GM23338 (cell line): Measurements from ENCODE around the gene PRRT1. TPM values are rescaled to one million over a fixed set of nuclear protein-coding genes. Genes with fewer than 3 reads are reported as not detected.

Source experiments
- ATAC-seq: fragments of 200-7000 bp; cut with Tn5 transposase; 3 replicates; pipeline ENCODE4 v1.9.1; 2020
- DNase-seq: peaks from one replicate; pipeline ENCODE4 v3.0.0-alpha.2; 2015; ENCODE audit warnings: low spot score
- H2AFZ ChIP-seq: fragments of 200-600 bp; sonication (generic); 2 replicates; pipeline ENCODE4 v1.8.0; 2016; ENCODE audit warnings: antibody characterized with exemption, mild to moderate bottlenecking, moderate library complexity
- H3F3A ChIP-seq: fragments of 200-600 bp; sonication (generic); replicated peaks from 2 replicates; pipeline ENCODE4 v1.8.0; 2017; ENCODE audit warnings: antibody characterized with exemption, mixed run types, low read depth
- H3K27ac ChIP-seq: fragments of 200-600 bp; sonication (generic); 2 replicates; pipeline ENCODE4 v1.6.1; 2016; ENCODE audit warnings: low read depth
- H3K27me3 ChIP-seq: fragments of 200-600 bp; sonication (generic); 2 replicates; pipeline ENCODE4 v1.8.0; 2016; ENCODE audit warnings: mild to moderate bottlenecking, mixed run types, moderate library complexity; ENCODE audit not compliant: insufficient read depth
- H3K36me3 ChIP-seq: fragments of 200-600 bp; sonication (generic); 2 replicates; pipeline ENCODE4 v1.8.0; 2016; ENCODE audit warnings: mild to moderate bottlenecking; ENCODE audit not compliant: insufficient read depth
- H3K4me1 ChIP-seq: fragments of 200-600 bp; sonication (generic); 2 replicates; pipeline ENCODE4 v1.8.0; 2016; ENCODE audit warnings: mild to moderate bottlenecking, moderate library complexity; ENCODE audit not compliant: insufficient read depth
- H3K4me2 ChIP-seq: fragments of 200-600 bp; sonication (generic); 2 replicates; pipeline ENCODE4 v1.7.1; 2017; ENCODE audit warnings: mixed run types
- H3K4me3 ChIP-seq: fragments of 200-600 bp; sonication (generic); 2 replicates; pipeline ENCODE4 v1.6.1; 2016; ENCODE audit warnings: mixed run types
- H3K79me2 ChIP-seq: fragments of 200-600 bp; sonication (generic); replicated peaks from 2 replicates; pipeline ENCODE4 v1.8.0; 2017; ENCODE audit warnings: mild to moderate bottlenecking; ENCODE audit not compliant: insufficient read depth
- H3K9me2 ChIP-seq: fragments of 200-600 bp; sonication (generic); 2 replicates; pipeline ENCODE4 v1.8.0; 2017; ENCODE audit not compliant: insufficient read depth
- H4K20me1 ChIP-seq: fragments of 200-600 bp; sonication (generic); replicated peaks from 2 replicates; pipeline ENCODE4 v1.8.0; 2017; ENCODE audit warnings: mild to moderate bottlenecking; ENCODE audit not compliant: insufficient read depth
- H3K27ac Mint-ChIP-seq: 2 replicates; pipeline ENCODE4 v1.8.0; 2020; ENCODE audit warnings: inconsistent platforms, mild to moderate bottlenecking, moderate library complexity, mixed read lengths
- H3K27me3 Mint-ChIP-seq: 3 replicates; pipeline ENCODE4 v1.8.0; 2022; ENCODE audit warnings: low read depth, mild to moderate bottlenecking, moderate library complexity, mixed read lengths, inconsistent platforms; ENCODE audit not compliant: insufficient read depth, poor library complexity
- H3K36me3 Mint-ChIP-seq: 3 replicates; pipeline ENCODE4 v1.8.0; 2021; ENCODE audit warnings: low read depth, mild to moderate bottlenecking, inconsistent platforms, moderate library complexity, mixed read lengths
- H3K4me1 Mint-ChIP-seq: 3 replicates; pipeline ENCODE4 v1.8.0; 2020; ENCODE audit warnings: mild to moderate bottlenecking, inconsistent platforms, mixed read lengths
- H3K4me3 Mint-ChIP-seq: 3 replicates; pipeline ENCODE4 v1.8.0; 2021; ENCODE audit warnings: moderate library complexity, mild to moderate bottlenecking, inconsistent platforms, mixed read lengths
- H3K9me3 Mint-ChIP-seq: 3 replicates; pipeline ENCODE4 v1.8.0; 2020; ENCODE audit warnings: moderate library complexity, mild to moderate bottlenecking, inconsistent platforms, mixed read lengths
- CREB1 ChIP-seq: fragments of 250-450 bp; sonication (Bioruptor Pico); IDR thresholded peaks from 2 replicates; pipeline ENCODE4 v1.5.0; 2020; ENCODE audit warnings: low read depth, mild to moderate bottlenecking, moderate library complexity
- EZH2 ChIP-seq: fragments of 200-600 bp; sonication (generic); IDR thresholded peaks from one replicate; pipeline ENCODE4 v1.8.0; 2017; ENCODE audit warnings: antibody characterized with exemption, mild to moderate bottlenecking, low read depth; ENCODE audit not compliant: unreplicated experiment
- EZH2phosphoT487 ChIP-seq: fragments of 200-600 bp; sonication (generic); IDR thresholded peaks from one replicate; pipeline ENCODE4 v1.8.1; 2018; ENCODE audit warnings: antibody characterized with exemption; ENCODE audit not compliant: unreplicated experiment
- JUNB ChIP-seq: IDR thresholded peaks from one replicate; pipeline ENCODE4 v1.6.1; 2016; ENCODE audit warnings: antibody characterized with exemption; ENCODE audit not compliant: unreplicated experiment
- POLR2AphosphoS5 ChIP-seq: IDR thresholded peaks from 2 replicates; pipeline ENCODE4 v1.6.1; 2016; ENCODE audit warnings: antibody characterized with exemption, low read depth
- STAT1 ChIP-seq: IDR thresholded peaks from one replicate; pipeline ENCODE4 v1.6.1; 2016; ENCODE audit warnings: antibody characterized with exemption; ENCODE audit not compliant: unreplicated experiment
- ZNF114 ChIP-seq: fragments of 250-450 bp; sonication (Bioruptor Pico); IDR thresholded peaks from 2 replicates; pipeline ENCODE4 v1.5.0; 2020; ENCODE audit warnings: mild to moderate bottlenecking, moderate library complexity
- ZNF331 ChIP-seq: fragments of 250-450 bp; sonication (Bioruptor Pico); IDR thresholded peaks from 2 replicates; pipeline ENCODE4 v1.5.0; 2020; ENCODE audit warnings: low read depth, mild to moderate bottlenecking, moderate library complexity
- polyA plus RNA-seq: library from polyadenylated mRNA; unstranded; fragments of >200 nt; fragmentation: Nextera tagmentation; extraction: Ambion mirVana; gene quantifications from 2 replicates; pipeline ENCODE4 v1.2.1, GENCODE V29; 2016
- total RNA-seq: library from RNA; depleted of rRNA; stranded (reverse); fragments of >200 nt; shearing (Covaris generic); gene quantifications from 2 replicates; pipeline ENCODE4 v1.2.3, GENCODE V29; 2014
- TF ChIP-seq, protein P1 (sequence below): IDR thresholded peaks from 2 replicates; pipeline ENCODE4 v1.6.1; 2016; ENCODE audit warnings: antibody characterized with exemption
- TF ChIP-seq, protein P2 (sequence below): IDR thresholded peaks from one replicate; pipeline ENCODE4 v1.6.1; 2018; ENCODE audit warnings: antibody characterized with exemption; ENCODE audit not compliant: unreplicated experiment
- TF ChIP-seq, protein P3 (sequence below), 2 experiments: fragments of 200-600 bp in 1 of 2; sonication (generic) in 1 of 2; conservative IDR thresholded peaks; 2 replicates each; pipeline versions ENCODE4 v1.5.1 to v1.6.1; 2016 to 2017; ENCODE audit warnings: antibody characterized with exemption in 2 of 2, low read depth in 2 of 2, mild to moderate bottlenecking in 2 of 2, moderate library complexity in 1 of 2

Gene PRRT1
- total and polyA plus RNA-seq, 2 experiments from 2014 or later = 2.7 TPM; not detected in 1

DNA sequence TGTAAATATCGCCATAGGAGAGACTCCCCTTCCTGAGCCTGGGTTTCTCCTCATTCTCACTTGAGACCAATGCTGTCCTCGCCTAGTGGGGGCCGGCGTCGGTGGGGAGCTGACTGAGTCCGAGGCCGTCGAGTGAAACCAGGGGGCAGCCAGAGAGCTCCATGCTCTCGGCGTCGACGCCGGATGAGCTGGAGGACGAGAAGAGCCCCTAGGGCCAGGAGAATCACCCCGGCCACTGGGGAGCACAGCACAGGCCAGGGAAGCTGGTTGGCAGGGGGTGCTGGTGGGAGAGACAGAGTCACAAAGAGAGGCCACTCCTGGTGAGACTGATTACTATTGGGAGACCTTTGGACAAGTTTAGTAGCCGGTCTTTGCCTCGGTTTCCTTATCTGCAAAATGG lies 47.1 kb upstream of the PRRT1 start:
- Histone ChIP-seq H3K4me2 (no peak overlapping the region), H3K4me1 (peaks cover 24% of the 10 kb centered on the region), H3K4me3 (no peak overlapping the region), H3K27ac (no peak overlapping the region), H4K20me1 (no peaks in the 10 kb centered on the region), H3K36me3 (no peaks in the 10 kb centered on the region), H3K27me3 (no peaks in the 10 kb centered on the region), H2AFZ (no peak overlapping the region), H3K9me2 (no peaks in the 10 kb centered on the region), H3K79me2 (no peaks in the 10 kb centered on the region), H3F3A (peaks cover 17% of the 10 kb centered on the region)
- no peak for DNase-seq
- no peak overlapping the region for H3K4me3 Mint-ChIP-seq
- no peaks in the 10 kb centered on the region for H3K36me3 Mint-ChIP-seq
- ATAC-seq = no peak
- H3K27ac Mint-ChIP-seq = no peak overlapping the region
- H3K4me1 Mint-ChIP-seq = peaks cover 26% of the 10 kb centered on the region
- H3K27me3 Mint-ChIP-seq = peaks cover 9% of the 10 kb centered on the region
- no peaks in the 10 kb centered on the region; the same call in 2 of the 3 replicates for H3K9me3 Mint-ChIP-seq
- TF ChIP-seq EZH2phosphoT487 (no peak), CREB1 (CRISPR knock-in tag) (no peak)

DNA sequence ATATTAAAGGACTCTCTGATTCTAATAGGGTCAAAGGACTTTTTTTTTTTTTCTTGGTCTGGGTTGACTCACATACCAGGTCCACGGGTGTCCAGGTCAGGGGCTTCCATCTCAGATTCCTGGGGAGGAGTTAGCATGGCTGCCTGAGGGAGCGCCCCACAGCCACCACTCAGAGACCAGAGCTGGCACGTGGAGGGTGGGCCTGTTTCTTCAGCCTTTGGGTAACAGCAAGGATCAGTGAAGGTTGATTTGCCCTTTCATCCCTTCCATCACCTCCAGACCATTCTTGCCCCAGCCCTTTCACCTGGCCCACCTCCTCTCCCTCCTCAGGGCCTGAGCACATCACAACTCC lies 46.6 kb upstream of the PRRT1 start:
- Mint-ChIP-seq H3K9me3 (no peaks in the 10 kb centered on the region; the same call in 2 of the 3 replicates), H3K27ac (no peak overlapping the region), H3K4me3 (no peak overlapping the region; the same call in 2 of the 3 replicates), H3K4me1 (peaks cover 32% of the 10 kb centered on the region), H3K27me3 (peaks cover 11% of the 10 kb centered on the region), H3K36me3 (no peaks in the 10 kb centered on the region)
- peaks cover 17% of the 10 kb centered on the region for H3F3A ChIP-seq
- H3K4me2 ChIP-seq = no peak overlapping the region
- no peaks in the 10 kb centered on the region for H3K27me3 ChIP-seq
- no peak for DNase-seq
- no peaks in the 10 kb centered on the region for H4K20me1 ChIP-seq
- H3K79me2 ChIP-seq = no peaks in the 10 kb centered on the region
- no peaks in the 10 kb centered on the region for H3K36me3 ChIP-seq
- H3K9me2 ChIP-seq = no peaks in the 10 kb centered on the region
- ATAC-seq = no peak
- H2AFZ ChIP-seq = no peak overlapping the region
- peaks cover 28% of the 10 kb centered on the region for H3K4me1 ChIP-seq
- no peak overlapping the region for H3K27ac ChIP-seq
- H3K4me3 ChIP-seq = no peak overlapping the region
- no peak for TF ChIP-seq POLR2AphosphoS5
- TF ChIP-seq JUNB = no peak
- TF ChIP-seq, protein P1, sequence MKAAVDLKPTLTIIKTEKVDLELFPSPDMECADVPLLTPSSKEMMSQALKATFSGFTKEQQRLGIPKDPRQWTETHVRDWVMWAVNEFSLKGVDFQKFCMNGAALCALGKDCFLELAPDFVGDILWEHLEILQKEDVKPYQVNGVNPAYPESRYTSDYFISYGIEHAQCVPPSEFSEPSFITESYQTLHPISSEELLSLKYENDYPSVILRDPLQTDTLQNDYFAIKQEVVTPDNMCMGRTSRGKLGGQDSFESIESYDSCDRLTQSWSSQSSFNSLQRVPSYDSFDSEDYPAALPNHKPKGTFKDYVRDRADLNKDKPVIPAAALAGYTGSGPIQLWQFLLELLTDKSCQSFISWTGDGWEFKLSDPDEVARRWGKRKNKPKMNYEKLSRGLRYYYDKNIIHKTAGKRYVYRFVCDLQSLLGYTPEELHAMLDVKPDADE = no peak
- no peak for TF ChIP-seq EZH2phosphoT487
- no peak for TF ChIP-seq CREB1 (CRISPR knock-in tag)
- TF ChIP-seq, protein P2, sequence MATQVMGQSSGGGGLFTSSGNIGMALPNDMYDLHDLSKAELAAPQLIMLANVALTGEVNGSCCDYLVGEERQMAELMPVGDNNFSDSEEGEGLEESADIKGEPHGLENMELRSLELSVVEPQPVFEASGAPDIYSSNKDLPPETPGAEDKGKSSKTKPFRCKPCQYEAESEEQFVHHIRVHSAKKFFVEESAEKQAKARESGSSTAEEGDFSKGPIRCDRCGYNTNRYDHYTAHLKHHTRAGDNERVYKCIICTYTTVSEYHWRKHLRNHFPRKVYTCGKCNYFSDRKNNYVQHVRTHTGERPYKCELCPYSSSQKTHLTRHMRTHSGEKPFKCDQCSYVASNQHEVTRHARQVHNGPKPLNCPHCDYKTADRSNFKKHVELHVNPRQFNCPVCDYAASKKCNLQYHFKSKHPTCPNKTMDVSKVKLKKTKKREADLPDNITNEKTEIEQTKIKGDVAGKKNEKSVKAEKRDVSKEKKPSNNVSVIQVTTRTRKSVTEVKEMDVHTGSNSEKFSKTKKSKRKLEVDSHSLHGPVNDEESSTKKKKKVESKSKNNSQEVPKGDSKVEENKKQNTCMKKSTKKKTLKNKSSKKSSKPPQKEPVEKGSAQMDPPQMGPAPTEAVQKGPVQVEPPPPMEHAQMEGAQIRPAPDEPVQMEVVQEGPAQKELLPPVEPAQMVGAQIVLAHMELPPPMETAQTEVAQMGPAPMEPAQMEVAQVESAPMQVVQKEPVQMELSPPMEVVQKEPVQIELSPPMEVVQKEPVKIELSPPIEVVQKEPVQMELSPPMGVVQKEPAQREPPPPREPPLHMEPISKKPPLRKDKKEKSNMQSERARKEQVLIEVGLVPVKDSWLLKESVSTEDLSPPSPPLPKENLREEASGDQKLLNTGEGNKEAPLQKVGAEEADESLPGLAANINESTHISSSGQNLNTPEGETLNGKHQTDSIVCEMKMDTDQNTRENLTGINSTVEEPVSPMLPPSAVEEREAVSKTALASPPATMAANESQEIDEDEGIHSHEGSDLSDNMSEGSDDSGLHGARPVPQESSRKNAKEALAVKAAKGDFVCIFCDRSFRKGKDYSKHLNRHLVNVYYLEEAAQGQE = no peak
- TF ChIP-seq ZNF114 = no peak
- no peak for TF ChIP-seq STAT1
- TF ChIP-seq, protein P3, sequence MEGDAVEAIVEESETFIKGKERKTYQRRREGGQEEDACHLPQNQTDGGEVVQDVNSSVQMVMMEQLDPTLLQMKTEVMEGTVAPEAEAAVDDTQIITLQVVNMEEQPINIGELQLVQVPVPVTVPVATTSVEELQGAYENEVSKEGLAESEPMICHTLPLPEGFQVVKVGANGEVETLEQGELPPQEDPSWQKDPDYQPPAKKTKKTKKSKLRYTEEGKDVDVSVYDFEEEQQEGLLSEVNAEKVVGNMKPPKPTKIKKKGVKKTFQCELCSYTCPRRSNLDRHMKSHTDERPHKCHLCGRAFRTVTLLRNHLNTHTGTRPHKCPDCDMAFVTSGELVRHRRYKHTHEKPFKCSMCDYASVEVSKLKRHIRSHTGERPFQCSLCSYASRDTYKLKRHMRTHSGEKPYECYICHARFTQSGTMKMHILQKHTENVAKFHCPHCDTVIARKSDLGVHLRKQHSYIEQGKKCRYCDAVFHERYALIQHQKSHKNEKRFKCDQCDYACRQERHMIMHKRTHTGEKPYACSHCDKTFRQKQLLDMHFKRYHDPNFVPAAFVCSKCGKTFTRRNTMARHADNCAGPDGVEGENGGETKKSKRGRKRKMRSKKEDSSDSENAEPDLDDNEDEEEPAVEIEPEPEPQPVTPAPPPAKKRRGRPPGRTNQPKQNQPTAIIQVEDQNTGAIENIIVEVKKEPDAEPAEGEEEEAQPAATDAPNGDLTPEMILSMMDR (conservative IDR thresholded peaks at IDR 0.05; ENCODE audit: low read depth in 2 of 2) = no peak
- no peak for TF ChIP-seq EZH2
- no peak for TF ChIP-seq ZNF331 (CRISPR knock-in tag)
